ENCODE measurements around the gene MYO18A.

The MYO18A gene

GRCh38 chr17:29125651-29126050 is 54.5 kb downstream of the MYO18A start:
- no peak for DNase-seq

- DNase-seq: no peak
Measured at GRCh38 chr17:29124925-29125273, 55.3 kb downstream of the MYO18A start.

DNA sequence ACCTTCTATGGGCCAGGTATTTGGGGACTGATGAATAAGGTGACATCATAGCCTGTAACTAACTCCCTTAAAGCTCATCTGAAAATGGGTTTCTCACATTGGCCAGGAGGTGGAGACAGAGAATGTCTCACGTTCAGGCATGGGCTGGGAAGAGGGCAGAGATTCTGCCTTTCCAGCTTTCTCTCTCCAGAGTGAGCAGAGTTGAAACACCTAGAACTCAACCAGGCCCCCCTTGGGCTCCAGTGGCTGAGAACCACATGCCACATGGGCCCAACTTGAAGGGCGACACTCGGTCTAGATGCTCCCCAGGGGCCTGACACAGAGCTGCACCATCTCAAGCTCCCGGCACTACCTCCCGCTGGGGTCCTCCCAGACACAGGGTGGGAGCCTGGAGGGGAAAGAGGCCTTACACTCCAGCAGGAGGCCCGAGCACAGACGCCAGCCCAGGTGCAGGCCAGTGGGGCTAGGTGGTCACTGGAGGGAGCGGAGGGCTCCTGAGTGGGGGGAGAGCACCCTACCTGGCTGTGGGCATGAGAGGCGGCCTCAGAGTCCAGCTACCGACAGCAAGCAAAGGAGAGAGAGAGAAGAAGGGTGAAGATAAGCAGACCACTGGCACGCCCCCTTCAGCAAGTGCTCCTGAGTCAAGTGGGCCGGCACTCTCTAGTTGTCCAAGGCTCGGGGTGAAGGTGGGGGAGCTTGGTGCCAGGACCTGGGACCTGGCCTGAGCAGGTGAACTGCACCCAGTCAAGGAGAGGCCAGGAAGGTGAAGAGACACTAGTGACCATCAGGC is 55.9 kb downstream of the MYO18A start:
- peak; percentile 67 to 85 (median 78) for DNase-seq

DNA sequence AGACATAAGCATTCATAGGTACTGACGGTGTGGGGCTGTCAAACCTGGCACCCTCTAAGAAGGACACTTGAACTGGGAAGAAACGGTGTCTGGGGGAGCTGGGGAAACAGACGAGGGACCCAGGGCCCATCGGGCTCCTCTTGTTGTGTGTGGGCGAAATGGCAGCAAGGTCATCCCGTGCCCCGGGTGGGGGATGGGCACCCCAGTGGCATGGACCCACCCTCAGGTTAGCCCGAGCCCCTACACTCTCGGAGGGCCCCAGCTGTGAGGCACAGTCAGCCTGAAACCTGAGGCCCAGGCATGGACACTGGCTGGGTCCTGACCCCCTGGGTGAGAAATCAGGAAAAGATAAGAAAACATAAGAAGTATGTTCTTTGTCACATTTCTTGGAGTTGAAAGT is 57.1 kb downstream of the MYO18A start:
- no peak for DNase-seq

DNA sequence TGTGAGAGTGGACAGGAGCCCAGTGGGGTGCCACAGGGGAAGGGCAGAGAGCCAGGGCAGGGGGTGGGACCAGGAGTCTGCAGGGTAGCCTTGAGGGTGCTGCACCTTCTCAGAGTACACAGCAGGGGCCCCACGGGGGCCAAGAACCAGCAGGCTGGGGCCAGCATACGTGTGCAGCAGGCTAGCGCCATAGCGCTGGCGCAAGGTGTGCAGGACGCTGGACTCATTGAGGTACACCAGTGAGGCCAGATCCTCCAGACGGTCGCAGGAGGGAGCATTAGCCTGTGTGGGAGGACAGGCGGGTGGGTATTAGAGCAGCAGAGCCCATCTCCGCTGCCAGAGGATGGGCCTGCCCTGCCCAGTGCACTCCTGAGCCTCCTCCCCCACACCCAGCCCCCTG is 58.8 kb downstream of the MYO18A start:
- DNase-seq: no peak

GRCh38 chr17:29120433-29120832 is 59.8 kb downstream of the MYO18A start:
- no peak for DNase-seq

DNA sequence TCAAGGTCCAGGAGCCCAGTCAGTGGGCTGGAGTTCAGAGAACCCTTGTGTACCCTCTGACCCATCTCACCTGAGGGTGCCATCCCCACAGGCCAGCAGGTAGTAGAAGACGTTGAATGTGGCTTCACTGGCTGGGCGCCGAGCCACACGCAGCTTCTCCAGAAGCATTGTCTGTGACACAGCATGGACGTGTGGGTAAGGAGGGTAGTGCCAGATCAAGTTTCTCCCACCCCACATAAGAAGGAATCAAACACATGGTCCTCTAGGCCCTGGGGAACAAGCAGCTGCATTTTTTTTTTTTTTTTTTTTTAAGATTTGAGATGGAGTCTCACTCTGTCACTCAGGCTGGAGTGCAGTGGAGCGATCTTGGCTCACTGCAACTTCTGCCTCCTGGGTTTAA is 60.9 kb downstream of the MYO18A start:
- no peak for DNase-seq

DNA sequence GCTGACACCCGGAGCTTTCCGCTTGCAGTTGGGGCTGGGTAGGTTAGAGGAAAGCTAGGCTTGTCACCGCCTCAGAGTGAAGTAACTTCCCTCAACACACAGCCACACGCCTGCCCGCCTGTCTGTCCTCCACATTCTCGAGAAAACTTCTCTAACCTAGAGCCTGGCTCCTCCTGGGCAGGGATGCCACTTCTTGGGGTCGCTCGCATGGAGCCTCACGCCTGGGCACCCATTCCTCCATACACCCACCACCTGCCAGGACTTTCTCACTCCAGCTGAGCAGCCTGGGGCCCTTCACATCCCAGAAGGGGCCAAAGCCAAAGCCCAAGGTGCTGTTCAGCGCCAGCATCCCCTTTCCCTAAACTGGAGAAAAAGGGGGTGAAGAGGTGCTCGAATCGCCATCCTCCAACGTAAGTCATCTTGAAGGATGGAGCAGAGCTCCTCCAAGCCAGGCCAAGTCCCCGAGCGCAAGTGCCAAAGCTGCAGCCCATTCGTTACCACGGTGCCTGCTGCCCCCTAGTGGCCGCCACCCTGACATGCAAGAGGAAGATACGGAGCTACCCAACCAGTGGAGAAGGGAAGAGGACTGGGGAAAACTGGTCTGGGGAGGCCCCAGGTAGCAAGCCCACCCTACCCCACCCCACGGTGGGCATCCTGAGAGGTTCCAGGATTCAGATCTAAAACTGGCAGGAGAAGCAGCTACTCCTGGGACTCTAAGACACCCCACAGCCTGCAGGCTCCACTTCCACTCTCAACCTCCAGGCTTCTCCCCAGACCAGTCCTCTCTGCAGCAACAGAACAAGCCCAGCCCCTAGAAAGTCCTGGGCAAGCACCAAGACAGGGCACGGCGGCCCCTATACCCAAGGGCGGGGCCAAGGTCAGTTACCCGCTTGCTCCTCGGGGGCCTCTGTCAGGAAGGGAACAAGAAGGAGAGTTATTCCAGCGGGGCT is 63.1 kb downstream of the MYO18A start:
- peak; percentile 80 to 93 (median 88) for DNase-seq

- peak; percentile 39 to 74 (median 58) for DNase-seq
Measured at GRCh38 chr17:29115961-29116803, 64.0 kb downstream of the MYO18A start.

GRCh38 chr17:29115435-29115834 is 64.8 kb downstream of the MYO18A start:
- DNase-seq: no peak

DNA sequence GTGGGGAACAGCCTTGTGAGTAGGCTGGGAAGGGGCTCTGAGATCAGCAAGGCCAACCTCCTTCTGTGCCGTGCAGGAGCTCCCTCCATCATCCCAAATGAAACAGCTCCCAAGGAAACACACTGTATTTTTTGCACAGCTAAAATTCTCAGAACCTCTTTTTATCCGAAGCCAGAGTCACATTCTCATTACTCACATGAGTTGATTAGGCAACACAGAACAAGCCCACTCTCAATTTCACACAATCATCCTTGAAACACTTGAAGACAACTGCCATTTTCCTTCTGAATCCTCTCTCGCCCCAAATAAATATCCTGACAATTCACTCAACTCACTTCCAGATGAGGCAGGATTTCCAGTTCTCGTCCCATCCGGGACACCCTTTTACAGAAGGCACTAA is 66.1 kb downstream of the MYO18A start:
- DNase-seq: peak; percentile 32 to 71 (median 50)

- peak in 1 of 4 experiments; percentile 23 for DNase-seq
Measured at GRCh38 chr17:29113334-29113733, 66.9 kb downstream of the MYO18A start.

GRCh38 chr17:29112771-29113295 is 67.4 kb downstream of the MYO18A start:
- DNase-seq: peak; percentile 42 to 79 (median 62)

DNA sequence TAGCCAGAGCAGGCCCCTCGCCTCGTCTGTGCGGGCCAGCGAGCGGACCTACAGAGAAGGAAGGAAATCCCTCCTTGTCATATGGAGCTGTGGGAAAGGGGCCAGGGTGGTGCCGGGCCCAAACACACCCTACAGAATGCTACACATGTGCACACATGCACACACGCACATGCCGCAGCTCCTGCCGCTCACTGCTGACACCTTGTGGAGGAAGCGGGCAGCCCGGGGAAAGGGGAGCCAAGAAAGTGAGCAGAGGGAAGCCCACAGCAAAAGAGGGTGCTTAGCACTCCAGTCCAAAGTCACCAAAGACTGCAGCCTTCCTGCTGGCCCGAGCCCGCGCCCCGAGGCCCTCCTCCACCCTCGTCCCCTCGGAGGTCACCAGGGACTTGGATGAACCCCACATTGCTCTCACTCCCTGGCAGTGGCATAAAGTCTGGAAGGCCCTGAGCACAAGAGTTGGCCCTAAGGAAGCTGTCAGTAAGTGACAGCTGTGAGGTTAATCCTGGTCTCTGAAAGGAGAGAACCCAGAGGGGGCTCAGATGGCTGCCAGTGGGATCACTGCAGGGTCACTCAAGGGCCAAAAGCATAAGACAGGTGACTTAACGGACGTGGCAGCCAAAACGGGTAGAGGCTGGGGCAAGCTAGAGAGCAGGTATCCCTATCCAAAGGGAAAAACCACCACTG is 68.2 kb downstream of the MYO18A start:
- peak; percentile 63 to 82 (median 72) for DNase-seq

- DNase-seq: no peak
Measured at GRCh38 chr17:29110372-29110757, 69.8 kb downstream of the MYO18A start.

DNA sequence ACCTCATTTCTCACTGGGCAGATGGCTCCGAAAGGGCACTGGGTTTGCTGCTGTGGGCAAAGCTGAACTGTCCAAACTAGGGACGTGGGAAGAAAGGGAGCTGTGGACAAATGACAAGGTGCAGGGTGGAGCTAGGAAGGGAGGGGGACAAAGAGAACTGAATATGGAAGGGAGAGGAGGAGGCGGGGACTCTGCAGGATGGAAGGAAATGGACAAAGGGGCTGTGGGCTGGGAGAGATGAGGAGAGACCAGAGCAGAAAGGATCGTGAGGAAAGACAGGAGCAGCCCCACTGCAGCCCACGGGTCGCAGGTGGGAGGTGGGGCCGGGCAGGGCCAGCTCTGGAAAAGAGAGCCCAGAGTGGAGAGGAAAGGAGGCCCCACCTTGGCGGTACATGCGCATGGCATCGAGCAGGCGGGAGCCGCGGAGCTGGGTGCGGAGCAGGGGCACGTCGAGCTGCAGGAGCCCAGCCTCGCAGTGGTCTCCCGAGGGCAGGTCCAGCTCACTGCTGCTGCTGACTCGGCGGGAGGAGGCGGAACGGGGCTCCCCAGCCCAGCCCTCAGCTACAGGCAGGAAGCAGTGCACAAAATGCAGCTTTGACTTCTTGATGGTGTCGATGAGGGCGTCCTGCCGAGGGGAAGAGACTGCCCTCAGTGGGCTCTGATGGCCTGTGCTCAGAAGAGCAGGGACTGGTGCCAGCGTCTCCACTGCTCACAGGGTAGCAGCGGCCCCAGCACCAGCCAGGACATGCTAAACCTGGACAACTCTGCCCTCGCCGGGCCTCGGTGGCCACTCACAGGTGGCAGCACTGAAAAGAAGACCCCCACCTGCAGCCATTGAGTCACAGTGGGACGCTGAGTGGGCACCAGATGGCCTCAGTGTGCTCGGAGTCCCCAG is 70.5 kb downstream of the MYO18A start:
- no peak for DNase-seq

GRCh38 chr17:29108823-29109476 is 71.2 kb downstream of the MYO18A start:
- DNase-seq: no peak

DNA sequence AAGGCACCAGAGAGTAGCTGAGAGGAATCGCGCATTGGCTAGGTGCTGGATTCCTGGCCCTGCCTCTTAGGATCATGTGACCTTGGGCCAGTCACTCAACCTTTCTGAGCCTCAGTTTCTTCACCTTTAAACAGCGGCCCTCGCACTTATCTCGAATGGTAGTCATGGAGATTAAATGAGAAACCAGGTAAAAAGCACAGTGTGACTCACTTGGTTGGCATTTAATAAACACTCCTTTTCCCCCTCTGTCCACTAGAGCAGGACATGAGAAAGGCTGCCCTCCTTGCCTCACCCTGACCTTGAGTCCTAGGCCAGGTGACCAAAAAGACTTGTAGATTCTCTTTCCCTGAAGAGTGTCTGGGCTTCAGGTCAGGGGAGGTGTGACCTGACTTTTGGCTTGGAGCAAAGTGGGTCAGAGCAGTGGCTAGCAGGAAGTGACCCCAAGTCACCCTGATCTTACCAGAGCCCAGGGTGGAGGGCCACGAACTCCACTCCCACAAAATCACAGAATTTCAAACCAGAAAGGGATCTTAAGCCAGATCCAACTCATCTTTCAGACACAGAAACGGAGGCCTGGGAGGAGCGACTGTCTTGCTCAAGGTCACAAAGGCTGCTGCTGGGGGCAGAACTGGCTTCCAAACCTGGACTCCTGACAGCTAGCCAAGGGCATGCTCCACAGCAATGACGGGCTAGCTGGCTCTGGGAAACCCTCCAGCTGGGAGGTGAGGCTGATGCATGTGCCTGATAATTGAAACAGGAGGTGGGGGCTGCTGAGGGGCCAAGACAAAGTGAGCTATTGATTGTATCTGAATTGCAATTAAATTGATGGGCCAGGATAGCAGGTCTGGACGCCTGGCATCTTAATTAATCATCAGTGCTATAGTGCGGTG is 72.0 kb downstream of the MYO18A start:
- DNase-seq: peak in 1 of 4 experiments; percentile 19

GRCh38 chr17:29107084-29107483 is 73.1 kb downstream of the MYO18A start:
- DNase-seq: peak; percentile 20 to 92 (median 41)

All from suppressor macrophage (primary cell).